Neural progenitor cell (in vitro differentiated cells): ENCODE measurements around the gene CACNA1E. TPM values are rescaled to one million over a fixed set of nuclear protein-coding genes. Genes with fewer than 3 reads are reported as not detected.

ENCODE experiments used
- DNase-seq: peaks from one replicate; pipeline ENCODE4 v3.0.0-alpha.2; 2016; ENCODE audit warnings: low spot score
- H2AFZ ChIP-seq: fragments of 200-600 bp; sonication (generic); replicated peaks from 2 replicates; pipeline ENCODE4 v1.6.1; 2016; ENCODE audit warnings: antibody characterized with exemption
- H3F3A ChIP-seq: fragments of 200-600 bp; sonication (generic); 2 replicates; pipeline ENCODE4 v1.6.1; 2016; ENCODE audit warnings: antibody characterized with exemption, low read depth
- H3K27ac ChIP-seq: fragments of 200-600 bp; sonication (generic); 2 replicates; pipeline ENCODE4 v1.5.1; 2016; ENCODE audit warnings: mild to moderate bottlenecking
- H3K27me3 ChIP-seq: fragments of 200-600 bp; sonication (generic); 2 replicates; pipeline ENCODE4 v1.6.1; 2016; ENCODE audit warnings: mild to moderate bottlenecking, moderate library complexity
- H3K36me3 ChIP-seq: fragments of 200-600 bp; sonication (generic); 2 replicates; pipeline ENCODE4 v1.5.1; 2016
- H3K4me1 ChIP-seq: fragments of 200-600 bp; sonication (generic); 2 replicates; pipeline ENCODE4 v1.6.1; 2016; ENCODE audit warnings: mixed run types
- H3K4me2 ChIP-seq: fragments of 200-600 bp; sonication (generic); 2 replicates; pipeline ENCODE4 v1.6.1; 2016
- H3K4me3 ChIP-seq: fragments of 200-600 bp; sonication (generic); 2 replicates; pipeline ENCODE4 v1.5.1; 2016
- H3K79me2 ChIP-seq: fragments of 200-600 bp; sonication (generic); 2 replicates; pipeline ENCODE4 v1.6.1; 2016; ENCODE audit warnings: low read depth
- H3K9ac ChIP-seq: fragments of 200-600 bp; sonication (generic); 2 replicates; pipeline ENCODE4 v1.6.1; 2016
- H3K9me3 ChIP-seq: fragments of 200-600 bp; sonication (generic); 2 replicates; pipeline ENCODE4 v1.5.1; 2016; ENCODE audit warnings: low read depth
- H4K20me1 ChIP-seq: fragments of 200-600 bp; sonication (generic); 2 replicates; pipeline ENCODE4 v1.6.1; 2016; ENCODE audit warnings: low read depth
- H3K27ac Mint-ChIP-seq: 3 replicates; pipeline ENCODE4 v1.8.0; 2021; ENCODE audit warnings: mixed read lengths
- H3K27me3 Mint-ChIP-seq: 2 replicates; pipeline ENCODE4 v1.8.0; 2022; ENCODE audit warnings: low read depth, mild to moderate bottlenecking, inconsistent platforms, moderate library complexity, mixed read lengths; ENCODE audit not compliant: insufficient read depth
- H3K36me3 Mint-ChIP-seq: 3 replicates; pipeline ENCODE4 v1.8.0; 2021; ENCODE audit warnings: mixed read lengths
- H3K4me1 Mint-ChIP-seq: 3 replicates; pipeline ENCODE4 v1.8.0; 2021; ENCODE audit warnings: mixed read lengths
- H3K4me3 Mint-ChIP-seq: 3 replicates; pipeline ENCODE4 v1.8.0; 2021; ENCODE audit warnings: mild to moderate bottlenecking, moderate library complexity, mixed read lengths
- H3K9me3 Mint-ChIP-seq: 3 replicates; pipeline ENCODE4 v1.8.0; 2020; ENCODE audit warnings: mixed read lengths
- CTCF ChIP-seq: fragments of 200-600 bp; sonication (generic); IDR thresholded peaks from 2 replicates; pipeline ENCODE4 v1.5.1; 2017; ENCODE audit warnings: antibody characterized with exemption, mild to moderate bottlenecking
- EZH2 ChIP-seq: fragments of 200-600 bp; sonication (generic); IDR thresholded peaks from 2 replicates; pipeline ENCODE4 v1.6.1; 2017; ENCODE audit warnings: antibody characterized with exemption, mild to moderate bottlenecking, moderate library complexity
- EZH2phosphoT487 ChIP-seq: fragments of 200-600 bp; sonication (generic); IDR thresholded peaks from 2 replicates; pipeline ENCODE4 v1.6.1; 2017; ENCODE audit warnings: antibody characterized with exemption
- total RNA-seq: library from RNA; depleted of rRNA; stranded (reverse); fragments of >200 nt; gene quantifications from 2 replicates; pipeline ENCODE4 v1.2.3, GENCODE V29; 2015; ENCODE audit warnings: low replicate concordance

CACNA1E gene
- total RNA-seq, 1 donor from 2014 or later = 2.1 TPM

GRCh38 chr1:181739214-181739613, 255.9 kb downstream of the CACNA1E start:
- no peak overlapping the region for H3K9ac ChIP-seq
- H3K4me3 Mint-ChIP-seq = no peak overlapping the region
- no peak overlapping the region for H3K4me3 ChIP-seq
- no peak overlapping the region for H3K27ac Mint-ChIP-seq
- H3K27me3 Mint-ChIP-seq = no peaks in the 10 kb centered on the region
- H3K27me3 ChIP-seq = no peaks in the 10 kb centered on the region
- H3K9me3 ChIP-seq = no peaks in the 10 kb centered on the region
- no peaks in the 10 kb centered on the region for H3K9me3 Mint-ChIP-seq
- no peaks in the 10 kb centered on the region for H3K79me2 ChIP-seq
- H3K36me3 ChIP-seq = no peaks in the 10 kb centered on the region
- no peak for TF ChIP-seq CTCF
- TF ChIP-seq EZH2phosphoT487 = no peak
- H3K36me3 Mint-ChIP-seq = no peaks in the 10 kb centered on the region
- H3K27ac ChIP-seq = no peak overlapping the region
- H3K4me1 Mint-ChIP-seq = peaks cover 27% of the 10 kb centered on the region
- no peak overlapping the region for H3K4me2 ChIP-seq
- DNase-seq = no peak
- no peak overlapping the region for H2AFZ ChIP-seq
- H4K20me1 ChIP-seq = no peaks in the 10 kb centered on the region
- no peaks in the 10 kb centered on the region for H3F3A ChIP-seq
- no peaks in the 10 kb centered on the region for H3K4me1 ChIP-seq

GRCh38 chr1:181742426-181742825, 259.1 kb downstream of the CACNA1E start:
- no peak overlapping the region for H3K27ac Mint-ChIP-seq

GRCh38 chr1:181743878-181744312, 260.6 kb downstream of the CACNA1E start:
- H3K9me3 Mint-ChIP-seq = no peaks in the 10 kb centered on the region
- Histone ChIP-seq H4K20me1 (no peaks in the 10 kb centered on the region), H3K36me3 (no peaks in the 10 kb centered on the region), H3K4me1 (no peaks in the 10 kb centered on the region), H3F3A (no peaks in the 10 kb centered on the region), H3K27ac (no peak overlapping the region), H3K9me3 (no peaks in the 10 kb centered on the region), H2AFZ (no peak overlapping the region), H3K4me2 (no peak overlapping the region), H3K9ac (no peak overlapping the region), H3K79me2 (no peaks in the 10 kb centered on the region), H3K4me3 (no peak overlapping the region), H3K27me3 (no peaks in the 10 kb centered on the region)
- no peak overlapping the region for H3K27ac Mint-ChIP-seq
- no peak for TF ChIP-seq CTCF
- no peak for TF ChIP-seq EZH2phosphoT487
- no peak for TF ChIP-seq EZH2
- H3K4me1 Mint-ChIP-seq = peaks cover 33% of the 10 kb centered on the region
- no peak for DNase-seq
- H3K36me3 Mint-ChIP-seq = no peaks in the 10 kb centered on the region
- H3K4me3 Mint-ChIP-seq = no peak overlapping the region
- H3K27me3 Mint-ChIP-seq = peaks cover 2% of the 10 kb centered on the region

More at GRCh38 chr1:181742426-181742825, 259.1 kb downstream of the CACNA1E start:
- Mint-ChIP-seq H3K4me3 (no peak overlapping the region), H3K4me1 (peaks cover 33% of the 10 kb centered on the region), H3K36me3 (no peaks in the 10 kb centered on the region), H3K9me3 (no peaks in the 10 kb centered on the region), H3K27me3 (peaks cover 2% of the 10 kb centered on the region)
- no peaks in the 10 kb centered on the region for H3K36me3 ChIP-seq
- no peak overlapping the region for H3K4me3 ChIP-seq
- no peaks in the 10 kb centered on the region for H3K79me2 ChIP-seq
- no peak overlapping the region for H3K9ac ChIP-seq
- H3K27me3 ChIP-seq = no peaks in the 10 kb centered on the region
- no peak overlapping the region for H3K4me2 ChIP-seq
- no peaks in the 10 kb centered on the region for H3K4me1 ChIP-seq
- no peak for DNase-seq
- H3K9me3 ChIP-seq = no peaks in the 10 kb centered on the region
- H2AFZ ChIP-seq = no peak overlapping the region
- H3K27ac ChIP-seq = no peak overlapping the region
- H3F3A ChIP-seq = no peaks in the 10 kb centered on the region
- TF ChIP-seq EZH2phosphoT487 = no peak
- TF ChIP-seq EZH2 = no peak
- TF ChIP-seq CTCF = no peak
- no peaks in the 10 kb centered on the region for H4K20me1 ChIP-seq
